MM.1S (cell line): ENCODE measurements around the gene MADD.

ENCODE experiments used
- DNase-seq: peaks from one replicate; pipeline ENCODE4 v3.0.0-alpha.2; 2015
- H2AFZ ChIP-seq: fragments of 300-600 bp; sonication (generic); 2 replicates; pipeline ENCODE4 v1.6.0; 2016; ENCODE audit warnings: antibody characterized with exemption, low read length
- H3F3A ChIP-seq: fragments of 300-600 bp; sonication (generic); 2 replicates; pipeline ENCODE4 v1.6.1; 2016; ENCODE audit warnings: mild to moderate bottlenecking, antibody characterized with exemption, low read length, moderate library complexity, mixed read lengths; ENCODE audit not compliant: insufficient read depth
- H3K27ac ChIP-seq: fragments of 300-600 bp; sonication (generic); 2 replicates; pipeline ENCODE4 v1.5.1; 2016; ENCODE audit warnings: mild to moderate bottlenecking, low read length
- H3K27me3 ChIP-seq: fragments of 300-600 bp; sonication (generic); replicated peaks from 2 replicates; pipeline ENCODE4 v1.6.0; 2016; ENCODE audit warnings: low read length; ENCODE audit not compliant: insufficient read depth
- H3K36me3 ChIP-seq: fragments of 300-600 bp; sonication (generic); replicated peaks from 2 replicates; pipeline ENCODE4 v1.6.1; 2016; ENCODE audit warnings: mild to moderate bottlenecking, low read length, mixed read lengths; ENCODE audit not compliant: insufficient read depth
- H3K4me1 ChIP-seq: fragments of 300-600 bp; sonication (generic); 2 replicates; pipeline ENCODE4 v1.6.1; 2016; ENCODE audit warnings: low read length, mixed read lengths
- H3K4me2 ChIP-seq: fragments of 300-600 bp; sonication (generic); 2 replicates; pipeline ENCODE4 v1.6.0; 2016; ENCODE audit warnings: low read depth, low read length
- H3K4me3 ChIP-seq: fragments of 300-600 bp; sonication (generic); 2 replicates; pipeline ENCODE4 v1.5.1; 2016; ENCODE audit warnings: low read length, mixed read lengths
- H3K79me2 ChIP-seq: fragments of 300-600 bp; sonication (generic); 2 replicates; pipeline ENCODE4 v1.6.1; 2016; ENCODE audit warnings: mixed run types, low read length, mixed read lengths
- H3K9ac ChIP-seq: fragments of 300-600 bp; sonication (generic); 2 replicates; pipeline ENCODE4 v1.6.1; 2016; ENCODE audit warnings: low read length, mixed read lengths
- H3K9me2 ChIP-seq: fragments of 300-600 bp; sonication (generic); replicated peaks from 2 replicates; pipeline ENCODE4 v1.6.1; 2016; ENCODE audit warnings: mild to moderate bottlenecking, low read length, mixed read lengths; ENCODE audit not compliant: insufficient read depth
- H3K9me3 ChIP-seq: fragments of 300-600 bp; sonication (generic); replicated peaks from 2 replicates; pipeline ENCODE4 v1.6.1; 2016; ENCODE audit warnings: mild to moderate bottlenecking, low read length, mixed read lengths; ENCODE audit not compliant: insufficient read depth
- H4K20me1 ChIP-seq: fragments of 300-600 bp; sonication (generic); 2 replicates; pipeline ENCODE4 v1.6.1; 2016; ENCODE audit warnings: mild to moderate bottlenecking, low read length, moderate library complexity, mixed read lengths; ENCODE audit not compliant: insufficient read depth
- EZH2 ChIP-seq: fragments of 300-600 bp; sonication (generic); optimal IDR thresholded peaks from 2 replicates; pipeline ENCODE3; 2017; ENCODE audit warnings: low read depth, mild to moderate bottlenecking, antibody characterized with exemption, low read length, mixed read lengths
- EZH2phosphoT487 ChIP-seq: fragments of 300-600 bp; sonication (generic); IDR thresholded peaks from 2 replicates; pipeline ENCODE4 v1.6.1; 2018; ENCODE audit warnings: antibody characterized with exemption, low read length
- TF ChIP-seq, protein P1 (sequence below): fragments of 300-600 bp; sonication (generic); IDR thresholded peaks from 2 replicates; pipeline ENCODE4 v1.5.1; 2016; ENCODE audit warnings: antibody characterized with exemption, low read length, mixed read lengths

Gene MADD

DNA sequence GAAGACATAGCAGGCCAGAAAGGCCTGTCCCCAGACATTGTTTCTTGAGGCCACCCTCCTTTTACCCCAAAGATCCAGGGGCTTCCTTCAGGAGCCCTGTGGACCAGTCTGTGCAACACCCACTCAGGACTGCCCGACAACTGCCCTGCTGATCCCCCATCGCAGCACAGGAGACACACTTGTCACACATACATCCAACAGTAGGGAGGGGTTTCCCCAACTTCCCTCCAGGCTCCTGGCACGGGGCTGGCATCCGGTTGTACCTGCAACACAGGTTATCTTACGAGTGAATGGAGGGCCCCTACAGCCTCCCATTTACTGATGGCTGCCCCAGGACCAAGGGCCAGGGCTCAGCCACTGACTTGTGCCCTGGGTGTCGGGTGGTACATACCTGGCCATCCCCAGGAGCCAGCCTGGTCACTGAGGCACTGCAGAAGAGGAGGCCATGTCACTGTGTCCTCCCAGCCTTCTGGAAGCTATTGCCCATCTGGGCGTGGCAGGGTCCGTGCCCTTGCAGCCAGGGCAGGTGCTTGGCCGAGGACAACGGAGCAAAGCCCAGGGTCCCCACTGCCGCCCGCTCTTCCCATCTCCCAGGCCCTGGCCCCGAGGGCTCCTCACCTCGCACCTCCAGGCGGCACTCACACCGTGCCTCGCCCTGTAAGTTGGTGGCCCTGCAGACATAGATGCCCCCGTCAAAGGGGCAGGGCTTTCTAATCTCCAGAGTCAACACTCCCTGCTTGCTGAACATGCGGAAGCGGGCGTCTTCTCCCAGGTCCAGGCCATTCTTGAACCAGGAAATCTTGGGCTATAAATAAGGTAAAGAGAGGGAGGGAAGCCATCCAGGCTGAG is 61.7 kb downstream of the MADD start:
- Histone ChIP-seq H2AFZ (no peak overlapping the region), H3K4me3 (no peak overlapping the region), H3K9me2 (no peaks in the 10 kb centered on the region), H3K36me3 (no peaks in the 10 kb centered on the region), H3K9ac (no peak overlapping the region), H4K20me1 (no peaks in the 10 kb centered on the region), H3F3A (no peaks in the 10 kb centered on the region), H3K4me1 (no peaks in the 10 kb centered on the region), H3K27me3 (no peaks in the 10 kb centered on the region), H3K4me2 (no peak overlapping the region), H3K27ac (no peak overlapping the region), H3K79me2 (no peaks in the 10 kb centered on the region), H3K9me3 (no peaks in the 10 kb centered on the region)
- no peak for TF ChIP-seq EZH2phosphoT487
- TF ChIP-seq EZH2: no peak
- no peak for DNase-seq

DNA sequence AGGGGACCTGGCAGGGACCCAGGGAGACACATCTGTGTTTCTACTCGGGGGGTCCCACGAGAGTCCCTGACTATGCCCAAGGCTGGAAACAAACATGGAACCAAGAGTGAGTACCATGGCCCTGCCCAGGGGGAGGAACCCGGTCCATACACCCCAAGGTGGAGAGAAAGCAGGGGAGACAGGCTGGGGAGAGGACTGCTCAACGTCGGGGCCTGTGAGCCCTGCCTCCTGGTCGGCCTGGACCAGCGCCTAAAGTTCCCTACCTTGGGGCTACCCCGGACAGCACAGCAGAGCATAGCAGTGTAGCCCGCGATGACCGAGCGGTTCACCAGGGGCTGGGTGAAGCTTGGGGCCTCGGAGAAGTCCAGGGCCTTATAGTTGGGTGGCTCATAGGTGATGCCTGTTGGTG is 62.4 kb downstream of the MADD start:
- H3K4me1 ChIP-seq: no peaks in the 10 kb centered on the region
- no peaks in the 10 kb centered on the region for H3F3A ChIP-seq

DNA sequence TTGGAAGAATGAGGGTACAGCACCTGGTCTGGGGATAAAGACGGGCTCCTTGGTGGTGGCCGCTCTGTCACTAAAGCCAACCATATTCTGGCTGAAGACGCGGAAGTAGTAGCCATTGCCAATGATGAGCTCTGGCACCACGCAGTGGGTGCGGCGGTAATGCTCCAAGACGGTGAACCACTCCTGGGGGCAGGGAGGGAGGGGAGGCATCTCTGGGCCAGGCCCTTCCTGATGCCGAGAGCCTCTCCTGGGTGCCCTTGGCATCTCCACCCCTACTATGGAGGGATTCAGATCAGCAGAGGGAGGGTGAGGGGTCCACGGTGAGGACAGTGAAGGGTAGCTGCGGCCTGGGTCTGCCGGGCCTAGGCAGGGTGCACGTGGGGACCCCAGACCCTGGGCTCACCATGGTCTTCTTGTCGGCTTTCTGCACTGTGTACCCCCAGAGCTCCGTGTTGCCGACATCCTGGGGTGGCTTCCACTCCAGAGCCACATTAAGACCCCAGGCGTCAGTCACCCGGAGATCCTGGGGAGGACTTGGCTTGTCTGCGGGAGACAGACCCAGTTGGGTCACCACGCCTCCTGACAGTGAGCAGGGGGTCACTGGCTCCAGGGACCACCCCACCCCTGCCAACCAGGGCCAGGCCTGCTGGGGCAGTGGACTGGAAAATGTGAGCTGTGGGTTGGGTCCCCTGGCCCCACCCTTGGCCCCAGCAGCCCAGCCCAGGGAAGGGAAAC is 63.0 kb downstream of the MADD start:
- Histone ChIP-seq H3K36me3 (no peaks in the 10 kb centered on the region), H3F3A (no peaks in the 10 kb centered on the region), H3K4me1 (no peaks in the 10 kb centered on the region), H3K4me3 (no peak overlapping the region), H4K20me1 (no peaks in the 10 kb centered on the region), H3K9me2 (no peaks in the 10 kb centered on the region), H3K27ac (no peak overlapping the region), H3K4me2 (no peak overlapping the region), H3K9ac (no peak overlapping the region), H2AFZ (no peak overlapping the region), H3K27me3 (no peaks in the 10 kb centered on the region), H3K79me2 (no peaks in the 10 kb centered on the region), H3K9me3 (no peaks in the 10 kb centered on the region)
- DNase-seq: no peak
- TF ChIP-seq, protein P1, sequence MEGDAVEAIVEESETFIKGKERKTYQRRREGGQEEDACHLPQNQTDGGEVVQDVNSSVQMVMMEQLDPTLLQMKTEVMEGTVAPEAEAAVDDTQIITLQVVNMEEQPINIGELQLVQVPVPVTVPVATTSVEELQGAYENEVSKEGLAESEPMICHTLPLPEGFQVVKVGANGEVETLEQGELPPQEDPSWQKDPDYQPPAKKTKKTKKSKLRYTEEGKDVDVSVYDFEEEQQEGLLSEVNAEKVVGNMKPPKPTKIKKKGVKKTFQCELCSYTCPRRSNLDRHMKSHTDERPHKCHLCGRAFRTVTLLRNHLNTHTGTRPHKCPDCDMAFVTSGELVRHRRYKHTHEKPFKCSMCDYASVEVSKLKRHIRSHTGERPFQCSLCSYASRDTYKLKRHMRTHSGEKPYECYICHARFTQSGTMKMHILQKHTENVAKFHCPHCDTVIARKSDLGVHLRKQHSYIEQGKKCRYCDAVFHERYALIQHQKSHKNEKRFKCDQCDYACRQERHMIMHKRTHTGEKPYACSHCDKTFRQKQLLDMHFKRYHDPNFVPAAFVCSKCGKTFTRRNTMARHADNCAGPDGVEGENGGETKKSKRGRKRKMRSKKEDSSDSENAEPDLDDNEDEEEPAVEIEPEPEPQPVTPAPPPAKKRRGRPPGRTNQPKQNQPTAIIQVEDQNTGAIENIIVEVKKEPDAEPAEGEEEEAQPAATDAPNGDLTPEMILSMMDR: no peak
- TF ChIP-seq EZH2 (no peak), EZH2phosphoT487 (no peak)

More for the DNA sequence above, 62.4 kb downstream of the MADD start:
- no peak overlapping the region for H3K4me3 ChIP-seq
- H3K27me3 ChIP-seq: no peaks in the 10 kb centered on the region
- no peak overlapping the region for H3K27ac ChIP-seq
- H3K4me2 ChIP-seq: no peak overlapping the region
- no peak overlapping the region for H3K9ac ChIP-seq
- H3K79me2 ChIP-seq: no peaks in the 10 kb centered on the region
- DNase-seq: no peak
- H2AFZ ChIP-seq: no peak overlapping the region
- no peaks in the 10 kb centered on the region for H4K20me1 ChIP-seq
- no peaks in the 10 kb centered on the region for H3K9me2 ChIP-seq
- no peaks in the 10 kb centered on the region for H3K36me3 ChIP-seq
- TF ChIP-seq EZH2phosphoT487 (no peak), EZH2 (no peak)
- TF ChIP-seq, protein P1: no peak
- H3K9me3 ChIP-seq: no peaks in the 10 kb centered on the region
